HG02610 (cell line): ENCODE measurements around the gene AP4B1.
"Not testable (repeated sequence)": the region's sequence is repeated elsewhere in the genome, so short reads cannot be mapped to it uniquely, and the experiment has no call there.

Experiments used
- ATAC-seq: cut with Tn5 transposase; IDR thresholded peaks from one replicate; pipeline ENCODE4 v1.9.1; 2021; ENCODE audit warnings: mild to moderate bottlenecking, moderate library complexity; ENCODE audit not compliant: unreplicated experiment

The AP4B1 gene

GRCh38 chr1:113859478-113860175 is 45.0 kb downstream of the AP4B1 start:
- peak; percentile 89 for ATAC-seq

GRCh38 chr1:113858982-113859381 is 45.6 kb downstream of the AP4B1 start:
- ATAC-seq, result no peak

DNA sequence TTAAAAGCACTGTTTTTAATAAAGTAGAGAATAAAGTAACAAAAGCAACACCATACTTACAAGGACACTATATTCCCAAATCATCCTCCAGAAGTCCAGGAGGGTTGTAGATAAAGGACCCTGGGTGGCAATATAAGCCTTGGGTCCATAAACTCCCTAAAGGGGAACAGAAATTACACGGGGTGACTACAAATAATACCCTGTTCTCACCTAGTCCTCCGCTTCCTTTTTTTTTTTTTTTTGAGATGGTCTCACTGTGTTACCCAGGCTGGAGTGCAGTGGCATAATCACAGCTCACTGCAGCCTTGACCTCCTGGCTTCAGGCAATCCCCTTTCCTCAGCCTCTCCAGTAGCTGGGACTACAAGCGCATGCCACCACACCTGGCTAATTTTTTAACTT is 46.2 kb downstream of the AP4B1 start:
- no peak for ATAC-seq

DNA sequence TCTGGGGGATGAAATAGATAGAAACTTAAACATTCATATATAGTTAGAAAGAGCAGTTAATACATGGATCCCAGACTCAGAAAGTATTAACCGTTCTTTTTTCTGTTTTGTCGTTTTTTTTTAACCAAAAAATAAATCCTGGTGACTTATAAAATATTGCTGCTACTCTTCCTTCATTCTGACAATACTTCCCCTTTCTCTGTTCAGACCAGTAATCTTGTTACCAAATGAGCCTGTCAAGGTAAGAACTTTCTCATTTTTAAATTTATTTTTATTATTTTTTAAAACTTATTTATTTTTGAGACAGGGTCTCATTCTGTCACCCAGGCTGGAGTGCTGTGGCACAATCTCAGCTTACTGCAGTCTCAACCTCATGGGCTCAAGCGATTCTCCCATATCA is 46.8 kb downstream of the AP4B1 start:
- no peak for ATAC-seq

DNA sequence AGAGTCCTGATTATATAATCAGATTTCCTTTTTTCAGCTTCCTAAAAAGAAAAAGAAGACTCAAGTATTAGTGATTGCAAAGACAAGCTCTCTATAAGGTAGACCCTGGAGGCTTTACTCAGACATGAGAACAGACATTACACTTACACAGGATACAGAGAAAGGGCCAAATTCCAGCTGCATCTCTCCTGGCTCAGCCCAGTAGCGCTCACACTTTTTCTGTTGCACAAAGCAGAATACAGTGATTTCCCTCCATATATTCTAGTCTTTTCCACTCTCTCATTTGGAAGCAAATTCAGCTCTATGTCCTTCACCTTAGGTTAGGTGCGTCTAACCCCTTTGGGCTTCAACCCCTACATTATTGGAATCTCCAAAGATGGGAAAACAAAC is 48.2 kb downstream of the AP4B1 start:
- no peak for ATAC-seq

DNA sequence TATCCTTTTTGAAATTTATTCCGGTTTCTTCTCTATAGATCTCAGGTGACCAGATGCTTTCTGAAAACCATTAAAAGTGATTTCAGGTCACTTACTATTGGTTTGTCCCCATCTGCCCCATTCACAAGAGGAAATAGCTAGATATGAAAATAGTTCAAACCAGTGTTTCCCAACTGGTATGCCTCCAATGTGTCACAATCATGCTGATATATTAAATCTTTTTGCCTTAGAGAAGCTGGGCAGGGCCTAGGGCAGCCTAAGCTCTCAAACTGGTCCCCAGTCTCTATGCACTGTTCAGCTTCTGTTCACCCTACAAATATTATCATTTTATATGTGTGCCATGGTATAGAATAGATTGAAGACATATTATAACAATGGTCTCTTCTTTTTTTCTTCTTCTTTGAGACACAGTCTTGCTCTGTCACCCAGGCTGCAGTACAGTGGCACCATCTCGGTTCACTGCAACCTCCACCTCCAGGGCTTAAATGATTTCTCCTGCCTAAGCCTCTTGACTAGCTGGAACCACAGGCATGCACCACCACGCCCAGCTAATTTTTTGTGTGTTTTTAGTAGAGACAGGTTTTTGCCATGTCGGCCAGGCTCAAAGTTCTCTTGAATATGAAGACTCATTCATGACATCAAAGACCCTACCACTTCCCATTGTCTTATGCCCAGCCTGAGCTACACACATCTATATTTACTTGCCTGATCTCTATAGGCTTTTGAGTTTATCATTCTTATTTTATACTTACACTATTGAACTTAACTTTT is 48.8 kb downstream of the AP4B1 start:
- ATAC-seq, result no peak

DNA sequence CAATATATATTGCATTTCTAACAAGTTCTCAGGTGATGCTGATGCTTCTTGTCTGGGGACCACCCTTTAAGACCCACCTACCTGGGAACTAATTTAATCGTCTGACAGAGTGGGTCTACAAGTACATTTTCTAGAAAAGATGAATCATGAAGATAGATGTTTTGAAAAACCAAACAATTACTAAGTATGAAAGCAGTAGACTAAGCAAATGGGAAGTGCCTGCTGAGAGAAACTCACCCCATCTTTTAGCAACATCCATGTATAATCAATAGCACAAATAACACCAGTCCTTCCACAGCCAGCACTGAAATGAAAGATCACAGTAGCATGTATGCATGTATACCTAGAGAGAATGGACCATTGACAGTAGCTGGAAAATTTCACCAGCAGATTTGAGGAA is 50.4 kb downstream of the AP4B1 start:
- ATAC-seq, result no peak

DNA sequence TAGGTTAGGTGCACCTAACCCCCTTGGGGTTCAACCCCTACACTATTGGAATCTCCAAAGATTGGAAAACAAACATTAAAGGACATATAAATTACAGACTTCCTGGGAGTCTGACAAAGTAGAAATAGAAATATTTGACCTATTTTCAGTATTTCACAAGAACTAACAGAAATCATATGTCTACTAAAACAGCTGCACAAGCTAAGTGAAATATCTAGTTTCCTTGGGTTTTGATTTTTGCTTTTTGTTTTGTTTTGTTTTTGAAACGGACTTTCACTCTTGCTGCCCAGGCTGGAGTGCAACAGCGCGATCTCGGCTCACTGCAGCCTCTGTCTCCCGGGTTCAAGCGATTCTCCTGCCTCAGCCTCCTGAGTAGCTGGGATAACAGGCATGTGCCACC is 51.9 kb downstream of the AP4B1 start:
- not testable (repeated sequence) for ATAC-seq

GRCh38 chr1:113850127-113850796 is 54.3 kb downstream of the AP4B1 start:
- ATAC-seq, result no peak

GRCh38 chr1:113849072-113849471 is 55.5 kb downstream of the AP4B1 start:
- ATAC-seq, result no peak

DNA sequence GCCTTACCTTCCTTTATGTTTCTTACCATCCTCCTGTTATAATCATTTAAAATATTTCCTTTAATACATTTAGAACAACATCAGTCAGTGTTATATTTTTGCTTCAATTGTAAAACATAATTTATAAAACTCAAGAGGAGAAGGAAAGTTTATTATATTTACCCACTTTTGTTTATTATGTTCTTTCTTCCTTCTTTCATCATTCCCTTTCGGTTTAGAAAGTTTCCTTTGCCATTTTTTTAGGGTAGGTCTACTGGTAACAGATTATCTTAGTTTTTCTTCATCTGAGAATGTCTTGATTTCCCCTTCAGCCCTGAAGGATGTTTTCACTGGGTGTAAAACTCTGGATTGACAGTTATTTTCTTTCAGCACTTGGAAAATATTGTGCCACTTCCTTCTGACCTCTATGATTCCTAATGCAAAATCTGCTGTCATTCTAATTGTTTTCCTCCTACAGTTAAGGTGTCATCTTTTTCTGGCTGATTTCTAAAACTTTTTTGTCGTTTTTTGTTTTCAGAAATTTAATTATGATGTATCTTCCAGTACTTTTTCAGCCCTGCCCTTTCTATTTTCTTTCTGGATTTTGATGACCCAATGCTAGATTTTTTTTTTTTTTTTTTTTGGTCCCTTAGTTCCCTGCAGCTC is 58.1 kb downstream of the AP4B1 start:
- no peak for ATAC-seq
